GM19324 (cell line): Measurements from ENCODE around the gene RAET1E.
"Not testable (repeated sequence)": the region's sequence is repeated elsewhere in the genome, so short reads cannot be mapped to it uniquely, and the experiment has no call there.

Experiments
- ATAC-seq: cut with Tn5 transposase; IDR thresholded peaks from one replicate; pipeline ENCODE4 v1.9.1; 2021; ENCODE audit warnings: mild to moderate bottlenecking, moderate library complexity; ENCODE audit not compliant: unreplicated experiment, low FRiP score

The RAET1E gene

GRCh38 chr6:149895833-149896271 is 2.1 kb downstream of the RAET1E start:
- no peak for ATAC-seq

DNA sequence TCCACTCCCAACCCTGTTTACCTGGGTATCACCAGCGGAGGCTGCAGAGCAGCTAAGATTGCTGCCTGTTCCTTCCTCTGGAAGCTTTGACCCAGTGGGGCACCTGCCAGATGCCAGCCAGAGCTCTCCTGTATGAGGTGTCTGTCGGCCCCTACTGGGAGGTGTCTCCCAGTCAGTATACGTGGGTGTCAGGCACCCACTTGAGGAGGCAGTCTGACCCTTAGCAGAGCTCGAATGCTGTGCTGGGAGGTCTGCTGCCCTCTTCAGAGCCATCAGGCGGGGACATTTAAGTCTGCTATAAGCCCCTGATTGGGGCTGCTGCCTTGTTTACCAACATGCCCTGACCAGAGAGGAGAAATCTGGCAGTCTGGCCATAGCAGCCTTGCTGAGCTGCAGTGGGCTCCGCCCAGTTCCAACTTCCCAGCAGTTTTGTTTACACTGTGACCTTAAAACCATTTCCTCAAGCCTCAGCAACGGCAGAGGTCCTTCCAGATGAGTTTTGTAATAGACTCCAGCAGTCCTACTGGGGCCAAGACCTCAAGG is 2.8 kb downstream of the RAET1E start:
- no peak for ATAC-seq

DNA sequence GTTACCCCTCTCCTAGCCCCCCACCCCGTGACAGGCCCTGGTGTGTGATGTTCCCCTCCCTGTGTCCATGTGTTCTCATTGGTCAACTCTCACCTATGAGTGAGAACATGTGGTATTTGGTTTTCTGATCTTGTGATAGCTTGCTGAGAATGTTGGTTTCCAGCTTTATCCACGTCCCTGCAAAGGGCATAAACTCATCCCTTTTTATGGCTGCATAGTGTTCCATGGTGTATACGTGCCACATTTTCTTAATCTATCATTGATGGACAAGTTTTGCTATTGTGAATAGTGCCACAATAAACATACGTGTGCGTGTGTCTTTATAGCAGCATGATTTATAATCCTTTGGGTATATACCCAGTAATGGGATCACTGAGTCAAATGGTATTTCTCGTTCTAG is 6.0 kb downstream of the RAET1E start:
- ATAC-seq: not testable (repeated sequence)

DNA sequence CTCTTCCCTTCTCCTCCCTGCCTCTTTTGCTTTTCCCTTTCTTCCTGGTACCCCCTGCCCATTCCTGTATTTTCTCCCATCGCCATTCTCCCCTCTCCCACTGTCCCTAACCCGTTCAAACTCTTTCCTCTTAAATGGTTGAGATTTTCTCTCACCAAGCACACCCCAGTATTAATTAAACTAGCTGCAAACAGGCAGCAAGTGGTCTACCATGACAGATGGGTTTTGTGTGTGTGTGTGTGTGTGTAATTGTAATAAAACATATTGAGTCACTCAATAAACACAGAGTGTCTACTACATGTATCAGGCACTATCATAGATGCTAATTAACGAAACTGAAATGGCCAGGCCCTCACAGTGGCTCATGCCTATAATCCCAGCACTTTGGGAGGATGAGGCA is 6.7 kb downstream of the RAET1E start:
- no peak for ATAC-seq

DNA sequence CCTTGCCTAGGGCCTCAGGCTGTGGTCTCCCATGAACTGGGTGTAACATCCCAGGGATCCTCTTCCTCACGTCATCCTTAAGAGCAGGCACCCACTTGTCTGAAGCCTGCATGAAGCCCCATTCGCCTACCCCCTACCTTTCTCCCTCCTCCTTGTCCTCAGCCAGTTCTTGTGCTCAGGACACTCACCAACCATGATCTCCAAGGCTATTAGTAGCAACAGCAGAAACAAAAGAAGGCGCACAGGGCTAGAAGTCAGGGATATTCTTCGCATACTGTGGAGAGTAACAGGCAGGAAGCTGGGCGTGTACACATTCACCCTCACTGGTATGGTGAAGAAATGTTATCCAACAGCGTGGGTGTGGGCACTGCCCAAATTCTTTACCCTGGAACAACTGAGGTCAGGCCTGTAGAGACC is 7.3 kb downstream of the RAET1E start:
- ATAC-seq: no peak

DNA sequence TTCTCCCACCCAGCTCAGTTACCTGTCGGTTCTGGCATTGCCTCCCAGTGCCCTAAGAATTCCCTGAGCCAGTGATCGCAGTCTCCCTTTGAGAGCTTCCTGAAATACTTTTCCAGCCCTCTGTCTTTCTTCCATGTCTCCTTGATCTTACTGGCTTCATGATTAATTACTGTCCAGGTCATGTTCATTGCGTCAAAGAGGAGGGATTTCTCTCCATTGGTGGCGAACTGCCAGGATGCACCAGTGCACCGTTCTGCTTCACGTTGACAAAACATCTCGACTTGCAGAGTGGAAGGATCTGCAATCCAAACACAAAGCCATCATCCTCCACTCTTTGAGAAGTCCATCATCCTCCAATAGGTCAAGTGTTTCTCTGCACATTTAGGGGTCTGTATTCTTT is 8.6 kb downstream of the RAET1E start:
- ATAC-seq: no peak

DNA sequence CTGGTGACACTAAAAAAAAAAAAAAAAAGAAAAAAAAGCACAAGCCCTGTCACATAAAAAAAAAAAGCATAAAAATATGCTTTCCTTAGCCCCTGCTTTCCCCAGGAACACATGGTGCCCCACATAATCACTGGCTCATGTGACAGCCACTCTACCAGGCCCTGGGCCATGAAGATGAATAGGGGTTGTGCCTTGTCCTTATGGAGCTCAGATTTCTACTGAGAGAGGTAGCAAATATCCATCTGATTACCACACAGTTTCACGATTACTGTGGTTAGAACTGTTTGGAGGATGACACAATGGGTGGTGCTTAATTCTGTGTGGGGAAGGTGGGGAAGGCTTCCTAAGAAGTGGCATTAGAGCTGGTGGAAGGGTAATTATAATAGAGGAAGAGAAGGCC is 9.3 kb downstream of the RAET1E start:
- no peak for ATAC-seq

GRCh38 chr6:149888093-149888492 is 9.8 kb downstream of the RAET1E start:
- no peak for ATAC-seq

DNA sequence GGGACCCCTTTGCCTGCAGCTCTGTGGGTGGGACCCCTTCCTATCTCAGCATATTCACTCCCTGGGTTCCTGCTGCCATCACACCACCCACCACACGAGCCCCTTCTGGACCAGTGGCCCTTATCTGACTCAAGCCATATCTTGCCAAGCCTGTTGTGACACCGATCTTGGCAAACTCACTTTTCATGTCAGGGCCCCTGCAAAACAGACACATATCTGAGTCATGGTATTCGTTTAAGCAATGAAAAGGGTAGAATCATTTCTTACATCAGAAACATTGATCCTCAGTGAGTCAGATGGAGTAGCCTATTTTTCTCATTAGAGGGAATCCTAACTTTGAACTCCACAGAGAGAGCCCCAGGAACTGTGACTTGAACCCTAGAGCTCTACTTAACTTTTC is 10.6 kb downstream of the RAET1E start:
- no peak for ATAC-seq

DNA sequence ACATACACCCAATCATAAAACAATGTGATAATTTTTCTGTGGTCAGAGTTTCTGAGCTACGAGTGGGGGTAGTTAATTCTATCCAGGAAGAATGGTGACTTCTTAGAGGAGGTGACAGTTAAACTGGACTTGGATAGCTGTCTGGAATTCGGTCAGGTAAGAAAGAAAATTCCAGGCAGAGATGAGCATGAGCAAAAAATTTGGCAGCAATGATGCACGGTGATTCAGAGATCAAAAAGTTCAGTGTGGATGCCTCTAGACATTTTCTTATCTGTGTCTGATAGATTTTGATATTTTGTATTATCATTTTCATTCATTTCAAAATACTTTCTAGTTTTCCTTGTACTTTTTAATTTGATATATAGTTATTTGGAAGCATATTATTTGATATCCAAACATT is 12.0 kb downstream of the RAET1E start:
- no peak for ATAC-seq

GRCh38 chr6:149884617-149885016 is 13.3 kb downstream of the RAET1E start:
- ATAC-seq: no peak

DNA sequence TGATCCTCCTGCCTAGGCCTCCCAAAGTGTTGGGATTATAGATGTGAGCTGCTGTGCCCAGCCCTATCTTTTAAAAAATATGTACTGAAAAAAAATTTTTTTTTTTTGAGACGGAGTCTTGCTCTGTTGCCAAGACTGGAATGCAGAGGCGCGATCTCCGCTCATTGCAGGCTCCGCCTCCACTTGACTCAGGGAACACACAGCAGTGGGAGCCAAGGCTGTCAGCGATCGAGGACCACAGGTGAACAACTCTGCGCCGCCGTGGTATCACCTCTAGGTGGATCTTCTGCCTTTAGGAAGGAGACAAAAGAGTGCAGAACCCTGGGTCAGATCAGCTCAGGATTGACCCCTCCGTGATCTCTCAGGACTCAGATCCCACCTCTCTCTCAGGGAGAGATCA is 13.7 kb downstream of the RAET1E start:
- no peak for ATAC-seq

GRCh38 chr6:149881860-149882259 is 16.1 kb downstream of the RAET1E start:
- ATAC-seq: no peak

- ATAC-seq: no peak
Measured at GRCh38 chr6:149881066-149881766, 16.7 kb downstream of the RAET1E start.

- ATAC-seq: no peak
Measured at GRCh38 chr6:149877659-149878058, 20.3 kb downstream of the RAET1E start.

GRCh38 chr6:149876241-149876933 is 21.5 kb downstream of the RAET1E start:
- no peak for ATAC-seq

GRCh38 chr6:149872233-149872632 is 25.7 kb downstream of the RAET1E start:
- no peak for ATAC-seq

GRCh38 chr6:149871182-149871581 is 26.7 kb downstream of the RAET1E start:
- ATAC-seq: no peak

DNA sequence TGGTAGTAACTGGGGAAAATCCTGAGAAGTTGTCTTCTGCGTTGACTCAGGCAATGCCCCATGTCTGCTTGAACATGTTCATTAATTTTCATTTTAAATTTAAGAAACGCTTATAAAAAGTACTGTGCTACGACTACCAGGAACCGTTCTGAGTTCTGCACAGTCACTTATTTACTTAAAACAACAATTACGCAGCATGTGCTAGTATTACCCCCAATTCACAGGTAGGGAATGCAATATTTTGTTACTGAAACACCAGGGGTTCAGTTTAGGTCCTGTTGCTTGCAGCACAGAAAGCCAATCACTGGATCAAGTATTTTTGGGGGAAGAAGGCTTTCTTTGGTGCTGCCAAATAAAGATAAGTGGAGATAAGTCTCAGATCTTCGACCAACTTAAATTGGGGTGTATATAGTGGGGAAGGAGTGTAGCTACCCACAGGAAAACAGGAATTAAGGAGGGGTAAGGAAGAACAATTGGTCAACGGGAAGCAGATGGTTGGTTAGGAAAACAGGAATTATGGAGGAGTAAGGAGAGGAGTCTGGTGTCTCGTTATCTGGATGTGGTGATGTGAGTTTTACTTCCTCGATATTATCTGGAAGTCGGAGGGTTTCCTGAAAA is 28.5 kb downstream of the RAET1E start:
- ATAC-seq: no peak

GRCh38 chr6:149867876-149868640 is 29.9 kb downstream of the RAET1E start:
- no peak for ATAC-seq
